Measurements from ENCODE around the gene PDIA5.

DNA sequence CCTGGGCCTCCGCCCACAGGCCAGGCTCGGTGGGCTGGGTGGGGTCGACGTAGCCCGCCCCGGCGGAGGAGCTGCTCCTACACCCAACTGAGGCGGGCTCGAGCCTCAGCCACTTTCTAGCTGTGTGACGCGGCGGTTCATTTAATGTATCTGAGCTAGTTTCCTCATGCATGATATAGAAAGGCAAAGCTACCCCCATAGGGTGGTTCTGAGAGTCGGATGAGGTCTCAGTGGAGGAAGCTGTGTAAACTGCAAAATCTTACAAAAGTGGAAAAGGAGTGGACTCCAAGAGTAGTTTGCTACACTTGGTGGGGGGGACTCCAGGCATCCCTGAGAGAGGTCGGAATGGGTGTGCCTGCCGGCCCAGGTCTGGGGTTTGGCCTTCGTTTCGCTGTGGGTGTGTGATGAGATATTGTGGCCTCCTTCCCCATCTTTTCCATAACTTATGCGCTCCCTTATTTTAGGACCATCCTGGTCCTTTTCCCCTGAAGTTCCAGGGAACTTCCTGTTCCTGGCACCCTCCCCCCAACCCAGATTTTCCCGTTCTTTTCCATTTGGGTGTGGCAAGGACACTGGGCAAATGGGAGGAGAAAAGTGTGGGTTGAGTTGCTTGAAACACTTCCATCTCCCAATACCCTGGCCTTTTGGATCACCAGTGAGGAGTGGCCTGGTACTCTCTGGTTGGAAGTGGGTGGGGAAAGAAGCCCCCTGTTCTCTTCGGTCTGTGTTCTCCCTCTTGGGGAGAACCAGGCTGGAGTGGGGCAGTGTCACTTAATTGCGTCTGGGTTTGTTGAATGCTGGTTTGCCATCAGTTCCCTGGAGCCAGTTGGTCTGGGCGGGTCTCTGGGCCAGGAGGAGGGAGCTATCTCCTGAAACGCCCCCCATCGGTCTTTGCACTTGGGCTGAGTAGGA is 1.1 kb downstream of the PDIA5 start:
- TF ChIP-seq CTCF (IDR thresholded peaks at IDR 0.05) (no peak), REST (IDR thresholded peaks at IDR 0.05; ENCODE audit: insufficient read depth in 1 of 2, low read depth in 2 of 2, low read length in 1 of 2) (no peak)
